ENCODE data around the gene PHTF1.

Gene PHTF1

DNA sequence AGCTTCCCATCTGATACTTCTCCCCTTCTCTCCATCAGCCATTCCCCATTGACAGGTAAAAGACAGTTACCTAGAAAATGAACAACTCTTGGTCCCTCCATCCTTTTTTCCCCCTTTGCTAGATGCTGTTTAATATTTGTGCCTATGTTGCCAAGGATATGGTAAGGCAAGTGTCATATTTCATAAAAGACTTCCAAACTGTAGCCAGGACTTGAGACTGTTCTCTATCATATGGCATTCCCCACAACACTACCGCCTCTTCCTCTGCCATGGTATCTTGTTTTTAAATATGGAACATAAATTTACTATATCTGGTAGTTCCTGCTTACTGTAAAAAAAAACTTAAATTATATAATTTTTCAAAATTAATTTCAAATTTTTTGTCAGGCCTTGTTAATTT, 97.2 kb downstream of the PHTF1 start:
- no peak for DNase-seq

DNA sequence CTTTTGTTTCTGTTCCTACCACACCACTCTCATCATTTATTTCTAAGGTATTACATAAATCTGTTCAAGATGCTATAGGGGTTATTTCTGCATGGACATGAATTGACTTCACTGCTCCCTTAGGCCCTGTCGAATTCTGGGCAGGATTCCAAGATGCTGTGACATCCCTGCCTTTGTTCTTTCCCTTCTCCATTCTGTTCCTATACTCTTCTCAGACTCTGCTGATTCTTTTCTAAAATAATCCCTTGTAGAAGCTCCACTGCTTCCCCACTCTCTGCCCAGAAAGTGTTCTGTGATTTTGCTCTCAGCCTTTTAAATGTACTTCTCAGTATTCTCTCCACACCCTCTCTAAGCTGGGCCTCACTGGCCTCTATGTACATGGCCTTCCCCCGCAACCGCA, 99.2 kb downstream of the PHTF1 start:
- DNase-seq = no peak

DNA sequence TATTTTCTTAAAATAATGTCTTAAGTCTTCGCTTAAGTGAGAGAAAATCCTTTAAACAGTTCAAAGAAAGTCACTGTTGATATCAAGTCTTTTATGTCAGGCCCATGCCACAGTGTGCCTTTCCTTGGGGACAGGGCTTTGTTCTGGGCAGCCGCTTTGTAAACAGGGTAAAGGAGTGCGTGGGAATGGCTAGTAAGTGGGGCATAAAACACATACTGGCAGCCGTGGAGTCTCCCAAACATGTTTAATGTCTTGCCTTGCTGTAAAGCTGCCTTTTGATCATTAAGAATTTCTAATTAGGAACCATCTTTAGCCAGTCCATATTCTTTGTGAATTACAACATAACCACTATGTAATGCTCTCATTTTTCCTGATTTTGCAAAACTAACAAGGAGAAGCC, 99.7 kb downstream of the PHTF1 start:
- DNase-seq = no peak

DNA sequence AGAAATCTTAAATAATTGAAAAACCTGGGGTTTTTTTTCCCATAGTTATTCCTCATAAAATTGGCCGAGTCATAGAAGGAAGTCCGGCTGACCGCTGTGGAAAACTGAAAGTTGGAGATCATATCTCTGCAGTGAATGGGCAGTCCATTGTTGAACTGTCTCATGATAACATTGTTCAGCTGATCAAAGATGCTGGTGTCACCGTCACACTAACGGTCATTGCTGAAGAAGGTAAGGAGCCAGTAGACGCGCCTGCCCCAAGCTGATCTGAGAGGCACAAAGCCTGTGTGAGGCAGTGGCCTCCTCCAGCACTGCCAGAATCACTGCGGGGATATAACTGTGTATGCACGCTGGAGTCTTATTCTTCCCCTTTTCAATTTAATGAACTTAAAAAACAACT, 100.3 kb downstream of the PHTF1 start:
- DNase-seq = no peak

DNA sequence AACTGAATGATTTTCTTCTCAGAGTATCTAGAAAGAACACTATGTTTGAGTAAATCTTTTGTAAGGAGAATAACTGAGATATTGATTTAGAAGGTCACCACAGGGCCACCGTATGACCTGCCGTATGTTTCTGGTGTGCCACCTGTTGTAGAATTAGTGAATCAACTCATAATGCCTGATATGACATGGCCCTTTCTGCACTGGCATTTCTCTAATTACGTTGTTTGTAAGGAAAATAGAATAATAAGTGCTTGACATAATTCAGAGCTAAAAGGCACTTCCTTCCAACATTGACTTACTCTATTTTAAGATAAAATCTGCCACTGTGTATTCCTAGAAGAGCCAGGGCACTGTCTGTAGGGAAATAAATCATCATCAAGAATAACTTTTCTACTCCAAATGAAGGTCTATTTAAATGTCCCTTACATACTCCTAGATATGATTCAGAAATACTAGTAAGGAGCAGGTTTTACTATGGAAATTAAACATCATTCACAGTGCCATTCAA, 101.7 kb downstream of the PHTF1 start:
- DNase-seq = no peak

DNA sequence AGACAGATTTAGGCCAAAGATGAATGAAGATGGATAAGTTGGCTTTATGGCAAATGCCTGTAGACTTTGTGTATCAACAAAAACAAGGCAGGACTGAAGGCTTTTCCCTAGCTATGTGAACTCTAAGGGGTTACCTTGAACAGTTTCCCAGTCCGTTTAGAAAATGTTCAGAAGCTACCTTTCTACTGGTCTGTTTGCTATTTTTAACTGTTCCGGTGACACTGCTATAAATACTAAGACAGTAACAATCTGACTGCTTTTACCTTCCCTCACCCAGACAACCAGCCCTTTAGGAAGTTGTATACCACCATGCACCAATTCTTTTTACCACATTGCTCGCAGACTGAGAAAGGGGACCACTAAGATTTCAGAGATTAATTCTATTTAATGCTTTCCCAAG, 102.2 kb downstream of the PHTF1 start:
- no peak for DNase-seq

DNA sequence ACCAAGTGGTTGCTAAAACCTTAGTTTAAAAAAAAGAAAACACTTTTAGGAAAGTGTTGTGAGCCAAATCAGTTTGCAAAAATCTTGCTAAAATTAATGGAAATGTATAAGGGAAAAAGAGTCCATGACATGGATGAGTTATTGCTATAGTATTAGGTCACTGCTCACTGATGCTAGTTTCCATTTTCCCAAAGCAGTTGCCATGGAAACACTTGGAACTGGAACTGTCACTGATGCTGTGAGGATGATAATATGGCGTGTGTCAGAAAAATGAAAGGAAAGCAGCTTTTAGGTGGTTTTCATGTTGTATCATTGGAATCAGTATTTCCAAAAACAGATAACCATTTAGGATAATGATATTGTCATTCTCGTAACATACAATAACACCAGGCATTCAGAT, 104.4 kb downstream of the PHTF1 start:
- no peak for DNase-seq

DNA sequence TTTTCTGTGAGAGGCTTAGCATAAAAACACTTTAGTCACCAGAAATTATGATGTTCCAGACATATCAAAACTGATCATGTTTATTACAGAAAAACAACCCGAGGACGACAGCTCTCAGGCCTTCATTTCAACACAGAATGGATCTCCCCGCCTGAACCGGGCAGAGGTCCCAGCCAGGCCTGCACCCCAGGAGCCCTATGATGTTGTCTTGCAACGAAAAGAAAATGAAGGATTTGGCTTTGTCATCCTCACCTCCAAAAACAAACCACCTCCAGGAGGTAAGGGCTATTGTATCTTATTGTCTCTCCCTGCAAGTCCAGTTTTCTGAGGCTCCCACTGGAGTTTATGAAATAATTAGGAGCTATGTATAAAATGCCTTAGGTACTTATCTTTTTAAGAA, 105.5 kb downstream of the PHTF1 start:
- no peak for DNase-seq

DNA sequence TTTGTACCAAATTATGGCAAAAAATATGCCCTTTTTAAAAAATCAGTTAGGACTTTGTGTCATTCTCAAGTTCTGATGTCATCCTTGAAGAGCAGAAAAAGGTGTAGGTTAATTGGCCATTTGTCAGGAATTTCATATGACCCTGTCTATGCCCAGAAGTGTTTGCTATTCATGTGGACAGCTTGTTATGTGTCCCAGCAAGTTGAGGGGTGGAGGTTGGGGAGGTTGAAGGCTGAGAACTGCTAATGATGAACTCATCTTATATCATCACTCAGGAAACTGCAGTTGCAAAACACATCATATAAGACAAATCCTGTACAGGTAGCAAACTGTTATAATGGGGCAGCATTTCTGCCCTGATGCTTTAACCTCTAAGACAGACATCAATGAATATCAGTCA, 106.5 kb downstream of the PHTF1 start:
- DNase-seq = no peak

DNA sequence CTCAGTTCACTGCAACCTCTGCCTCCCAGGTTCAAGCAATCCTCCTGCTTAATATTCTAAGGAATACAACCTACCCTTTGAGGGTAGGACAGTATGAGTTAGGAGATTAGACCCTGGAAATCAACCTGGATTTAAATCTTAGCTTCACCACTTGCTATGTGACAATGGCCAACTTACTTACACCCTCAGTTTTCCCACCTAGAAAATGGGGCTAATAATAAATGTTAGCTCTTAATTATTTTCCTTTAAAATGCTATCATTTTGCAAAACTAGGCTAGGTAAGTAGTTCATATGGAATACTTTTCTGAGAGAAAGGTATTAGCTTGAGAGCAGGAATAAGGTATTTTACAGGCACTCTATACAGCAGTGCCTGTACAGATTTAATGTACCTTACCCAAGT, 110.8 kb downstream of the PHTF1 start:
- no peak for DNase-seq

DNA sequence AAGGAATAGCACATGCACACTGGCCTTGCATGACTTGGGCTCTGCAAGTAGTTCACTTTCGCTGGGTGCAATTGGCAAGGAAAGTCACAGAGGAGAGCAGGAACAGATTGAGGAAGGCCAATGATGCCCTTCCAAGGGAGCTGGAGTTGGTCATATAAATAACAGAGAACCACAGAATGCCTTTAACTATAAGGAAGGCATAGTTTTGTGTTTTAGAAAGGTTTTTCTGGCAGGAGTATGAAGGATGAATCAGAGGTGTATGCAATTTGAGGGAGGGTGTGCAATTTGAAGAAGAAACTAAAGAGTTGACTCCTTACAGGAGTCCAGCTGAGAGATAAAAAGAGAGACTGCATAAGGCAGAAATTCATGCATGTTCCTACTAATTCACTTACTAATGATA, 112.1 kb downstream of the PHTF1 start:
- DNase-seq = no peak
